HG03378 (cell line): ENCODE data around the gene BCAS3.
A peak's percentile ranks its signal among the peaks of the same experiment; 100 is the strongest.

ENCODE experiments used
- ATAC-seq: cut with Tn5 transposase; IDR thresholded peaks from one replicate; pipeline ENCODE4 v1.9.1; 2021; ENCODE audit warnings: mild to moderate bottlenecking, moderate library complexity; ENCODE audit not compliant: unreplicated experiment

The BCAS3 gene

DNA sequence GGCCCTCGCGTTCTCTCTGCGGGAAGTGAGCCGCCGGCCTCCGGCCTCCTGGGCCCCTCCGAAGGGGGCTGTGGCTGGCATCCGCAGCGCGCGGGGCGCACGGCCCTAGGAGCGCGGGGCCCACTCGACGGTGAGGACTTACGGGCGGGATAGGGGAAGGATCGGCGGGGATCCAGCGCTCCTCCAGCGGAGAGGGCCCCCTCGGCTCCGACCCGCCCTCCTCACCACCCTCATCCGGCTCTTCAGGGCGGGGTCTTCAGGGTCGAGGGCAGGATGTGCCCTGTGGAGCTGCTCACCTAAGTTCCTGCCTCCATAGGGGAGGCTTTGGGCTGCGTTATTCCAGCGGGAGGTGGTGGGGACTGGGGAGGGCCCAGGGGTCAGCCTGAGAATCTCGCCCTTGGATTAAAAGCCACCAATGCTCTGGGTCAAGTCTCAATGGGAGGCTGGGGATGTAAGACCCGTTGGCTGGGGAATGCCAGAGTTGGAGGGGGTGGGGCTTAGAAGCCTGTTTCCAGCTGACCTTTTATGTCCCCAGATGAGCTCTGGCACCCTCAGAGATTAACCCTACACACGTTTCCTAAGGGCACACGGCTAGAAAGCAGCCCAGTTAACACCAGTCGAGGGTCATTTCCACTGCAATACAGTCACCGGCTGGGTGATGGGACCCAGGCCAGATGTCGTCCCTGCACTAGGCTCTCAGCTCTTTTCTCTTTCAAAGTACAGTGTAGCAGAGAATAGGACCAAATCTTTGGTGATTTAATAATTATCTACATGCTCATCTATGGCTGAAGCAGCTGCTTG, 735.4 kb downstream of the BCAS3 start:
- peak; percentile 2 for ATAC-seq

DNA sequence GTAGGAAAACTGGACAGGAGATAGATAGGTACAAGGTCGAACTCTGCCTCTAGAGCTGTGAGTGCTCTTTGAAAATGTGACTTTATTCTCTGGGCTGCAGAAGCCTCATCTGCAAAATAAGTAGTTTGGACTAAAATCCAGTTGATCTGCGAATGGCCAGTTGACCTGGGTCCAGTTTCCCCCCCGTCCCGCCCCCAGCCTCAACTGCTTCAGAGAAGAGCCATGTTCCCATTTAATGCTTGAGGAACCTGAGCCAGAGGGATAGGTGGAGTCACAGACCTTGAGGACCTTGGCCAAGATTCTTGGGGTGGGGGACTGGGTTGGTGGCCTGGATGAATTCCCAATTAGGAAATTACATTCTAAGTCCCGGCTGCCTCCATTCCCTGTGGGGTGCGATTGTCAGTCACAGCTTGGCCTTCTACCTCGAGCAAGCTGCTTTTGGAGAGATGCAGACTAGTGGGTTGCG, 736.0 kb downstream of the BCAS3 start:
- no peak for ATAC-seq

DNA sequence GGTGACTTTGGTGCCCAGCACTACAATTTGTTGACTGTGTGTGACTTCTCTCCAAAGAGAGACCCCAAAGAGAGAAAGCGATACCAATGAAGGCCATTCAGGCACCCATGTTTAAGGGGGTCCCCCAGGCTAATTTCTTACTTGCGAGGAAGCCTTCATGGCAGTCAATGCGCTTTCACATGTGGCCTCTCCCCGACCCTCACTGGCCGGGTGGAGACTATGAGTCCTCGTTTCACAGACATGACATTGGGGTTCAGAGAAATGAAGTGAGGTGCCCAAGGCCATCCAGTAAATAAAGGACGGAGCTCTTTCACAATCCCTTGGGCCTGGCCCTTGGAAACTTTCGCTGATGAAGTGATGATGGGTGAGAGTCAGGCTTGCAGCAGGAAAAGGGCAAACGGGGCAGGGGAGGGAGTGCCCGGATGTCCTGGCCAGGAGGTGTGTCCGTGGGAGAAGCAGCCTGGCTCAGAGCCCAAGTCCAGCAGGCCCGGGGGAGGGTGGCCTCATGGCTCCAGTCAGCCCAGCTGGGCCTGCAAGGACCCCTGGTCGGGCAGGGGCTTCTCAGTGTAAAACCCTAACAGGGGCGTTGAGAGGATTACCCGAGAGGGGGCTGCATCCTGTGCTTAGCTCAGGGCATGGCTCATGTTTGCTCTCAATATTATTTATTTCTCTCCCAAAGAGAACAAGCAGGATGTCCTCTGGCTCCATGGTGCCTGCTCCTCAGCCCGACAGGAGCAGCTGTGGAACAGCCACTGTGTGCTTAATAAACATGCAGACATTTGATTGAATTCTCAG, 736.7 kb downstream of the BCAS3 start:
- no peak for ATAC-seq

DNA sequence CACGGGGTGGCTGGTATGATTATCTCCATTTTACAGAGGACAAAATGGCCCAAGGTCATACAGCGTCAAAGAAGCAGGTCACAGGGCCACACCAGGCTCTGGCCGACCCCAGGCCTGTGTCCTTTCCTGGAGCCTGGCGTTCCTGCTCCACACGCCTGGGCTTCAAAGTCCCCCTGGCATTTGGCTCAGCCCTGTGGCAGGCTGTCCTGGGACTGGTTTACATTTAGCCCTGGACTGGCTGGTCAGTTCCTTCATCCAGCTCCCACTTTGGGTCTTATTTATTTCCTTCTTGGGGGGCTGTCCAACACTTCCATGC, 737.2 kb downstream of the BCAS3 start:
- ATAC-seq = no peak

DNA sequence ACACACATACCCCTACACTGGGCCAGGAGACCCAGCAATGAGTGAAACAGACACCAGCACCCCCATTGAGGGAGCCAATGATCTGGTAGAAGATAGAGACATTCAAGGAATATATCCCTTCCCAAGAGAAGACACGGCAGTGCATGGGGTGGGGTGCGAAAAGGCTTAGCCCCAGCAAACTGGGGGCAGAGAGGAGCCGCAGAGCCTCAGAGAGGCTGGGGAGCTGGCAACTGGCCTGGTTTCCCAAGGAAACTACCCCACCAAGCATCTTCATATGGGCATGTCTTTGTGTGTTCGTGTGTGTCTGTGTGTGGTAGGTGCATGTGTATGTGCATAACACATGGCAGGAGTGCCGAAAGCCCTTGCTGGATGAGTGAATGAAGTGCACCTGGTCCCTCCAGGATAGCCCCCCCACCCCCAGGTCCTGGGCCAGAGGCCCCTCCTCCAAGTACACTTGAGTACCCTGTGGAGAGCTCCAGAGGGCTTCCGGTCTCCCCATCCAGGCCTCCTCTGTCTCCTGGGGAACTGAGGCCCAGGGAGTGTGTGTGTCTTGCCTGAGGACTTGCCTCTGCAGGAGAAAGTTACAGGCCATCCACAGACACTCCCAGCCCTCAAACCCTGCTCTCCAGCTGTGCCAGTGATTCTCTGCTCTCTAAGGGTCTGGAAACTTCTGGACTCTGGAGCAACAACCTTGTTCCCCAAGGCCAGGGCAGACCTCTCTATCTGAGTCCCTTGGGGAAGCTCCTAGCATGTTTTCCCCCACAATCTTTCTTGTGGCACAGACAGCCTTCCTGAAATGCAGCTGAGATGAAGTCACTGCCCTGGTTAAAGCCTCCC, 737.9 kb downstream of the BCAS3 start:
- no peak for ATAC-seq

DNA sequence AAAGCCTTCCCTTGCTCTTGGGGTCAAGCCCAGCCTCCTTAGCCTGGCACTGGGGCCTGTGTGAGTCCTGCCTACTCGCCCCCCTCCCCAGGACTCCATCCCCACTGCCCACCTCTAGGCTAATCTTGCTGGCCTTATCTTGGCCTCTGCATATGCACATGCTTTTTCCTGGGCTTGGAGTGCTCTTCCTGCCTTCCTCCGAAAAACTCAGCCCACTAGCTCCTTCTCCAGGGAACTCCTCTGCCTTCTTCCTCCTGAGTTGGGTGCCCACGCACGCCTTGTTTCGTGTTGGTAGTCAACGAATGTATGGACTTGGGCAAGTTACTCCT, 738.5 kb downstream of the BCAS3 start:
- ATAC-seq = no peak

DNA sequence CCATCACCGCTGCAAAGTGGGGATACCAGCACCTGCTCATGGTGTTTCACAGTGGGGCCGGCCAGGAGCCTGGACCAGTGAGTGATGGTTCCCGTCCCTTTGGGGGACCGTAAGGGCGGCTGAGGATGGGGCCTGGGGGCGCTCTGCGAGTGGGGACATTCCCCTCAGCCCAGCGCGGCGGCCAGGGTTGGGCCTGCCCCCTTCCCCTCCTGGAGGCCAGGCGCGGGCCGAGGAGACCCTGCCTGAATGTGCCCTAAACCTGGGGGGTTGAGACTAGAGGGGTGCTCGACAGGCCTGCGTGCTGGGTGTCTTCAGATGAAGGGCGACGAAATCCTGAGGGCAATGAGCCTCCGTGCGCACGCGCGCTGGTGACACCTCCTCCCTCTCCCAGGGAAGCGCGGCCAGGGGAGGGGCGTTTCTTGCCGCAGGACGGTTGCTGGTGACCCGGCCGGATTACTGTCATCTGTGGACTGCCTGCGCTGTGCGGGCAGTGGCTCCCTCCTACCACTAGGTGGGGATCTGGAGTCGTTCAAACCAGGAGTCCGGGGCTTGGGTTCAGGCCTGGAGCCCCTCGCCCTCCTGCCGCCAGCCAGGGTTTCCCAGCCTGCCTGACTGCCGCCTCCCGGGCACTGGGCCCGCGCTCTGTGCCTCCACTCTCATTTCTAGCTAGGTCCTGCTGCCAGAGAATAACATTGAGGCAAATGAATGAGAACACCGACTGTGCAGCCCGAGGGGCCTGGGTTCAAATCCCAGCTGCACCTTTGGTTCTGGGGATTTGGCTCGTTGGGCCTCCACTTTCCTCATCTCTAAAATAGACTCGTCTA, 739.1 kb downstream of the BCAS3 start:
- no peak for ATAC-seq

DNA sequence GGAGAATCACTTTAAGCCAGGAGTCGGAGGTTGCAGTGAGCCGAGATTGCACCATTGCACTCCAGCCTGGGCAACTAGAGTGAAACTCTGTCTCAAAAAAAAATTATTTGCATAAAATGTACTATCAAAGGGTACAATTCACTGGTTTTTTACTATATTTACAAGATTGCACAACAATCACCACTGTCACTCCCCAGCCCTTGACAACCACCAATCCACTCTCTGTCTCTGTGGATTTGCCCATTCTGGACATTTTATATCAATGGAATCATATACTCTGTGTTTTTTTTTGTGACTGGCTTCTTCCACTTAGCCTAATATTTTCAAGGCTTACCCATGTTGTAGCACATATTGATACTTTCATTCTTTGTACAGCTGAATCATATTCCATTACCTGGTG, 740.8 kb downstream of the BCAS3 start:
- no peak for ATAC-seq

DNA sequence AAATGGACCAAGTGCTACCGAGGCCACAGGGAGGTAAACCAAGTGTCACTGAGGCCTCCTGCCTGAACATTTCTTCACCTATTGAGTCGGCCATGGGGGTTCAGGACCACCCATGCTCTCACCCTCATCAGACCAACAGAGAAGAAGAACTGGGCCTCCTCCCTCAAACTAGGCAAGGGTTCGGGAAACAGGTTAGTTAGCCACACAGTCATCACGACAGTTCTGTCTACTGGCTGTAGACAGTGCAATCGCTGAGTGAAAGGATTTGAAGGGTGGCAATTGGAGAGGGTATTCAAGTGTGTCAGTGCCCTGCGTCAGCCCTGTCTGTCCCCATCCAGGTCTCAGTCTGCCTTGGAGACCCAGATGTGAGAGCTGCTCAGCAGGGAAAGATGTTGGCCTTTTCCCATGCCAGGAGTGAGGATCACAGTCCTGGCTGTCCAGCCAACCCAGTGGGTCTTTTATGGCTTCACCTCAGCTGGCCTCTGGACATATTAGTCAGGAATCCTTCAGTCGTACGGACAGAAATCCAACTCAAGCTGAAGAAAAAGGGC, 741.9 kb downstream of the BCAS3 start:
- no peak for ATAC-seq

DNA sequence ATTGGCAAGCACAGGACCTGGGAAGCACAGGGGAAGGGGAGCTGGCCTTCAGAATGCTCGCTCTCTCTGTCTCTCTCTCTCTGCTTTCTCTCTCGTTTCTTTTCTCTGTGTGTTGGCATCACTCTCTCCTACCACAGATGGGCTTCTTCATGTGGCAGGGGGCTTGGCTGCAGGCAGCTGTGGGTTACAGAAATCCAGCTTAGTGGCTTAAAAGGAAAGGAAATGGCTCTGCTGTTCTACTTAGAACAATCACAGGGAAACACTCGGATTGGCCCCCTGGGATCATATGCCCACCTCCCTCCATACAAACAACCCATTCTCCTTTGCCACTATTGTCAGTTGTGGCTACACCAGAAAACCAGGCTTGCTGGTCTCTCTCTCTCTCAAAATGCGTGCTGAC, 742.4 kb downstream of the BCAS3 start:
- ATAC-seq = no peak

DNA sequence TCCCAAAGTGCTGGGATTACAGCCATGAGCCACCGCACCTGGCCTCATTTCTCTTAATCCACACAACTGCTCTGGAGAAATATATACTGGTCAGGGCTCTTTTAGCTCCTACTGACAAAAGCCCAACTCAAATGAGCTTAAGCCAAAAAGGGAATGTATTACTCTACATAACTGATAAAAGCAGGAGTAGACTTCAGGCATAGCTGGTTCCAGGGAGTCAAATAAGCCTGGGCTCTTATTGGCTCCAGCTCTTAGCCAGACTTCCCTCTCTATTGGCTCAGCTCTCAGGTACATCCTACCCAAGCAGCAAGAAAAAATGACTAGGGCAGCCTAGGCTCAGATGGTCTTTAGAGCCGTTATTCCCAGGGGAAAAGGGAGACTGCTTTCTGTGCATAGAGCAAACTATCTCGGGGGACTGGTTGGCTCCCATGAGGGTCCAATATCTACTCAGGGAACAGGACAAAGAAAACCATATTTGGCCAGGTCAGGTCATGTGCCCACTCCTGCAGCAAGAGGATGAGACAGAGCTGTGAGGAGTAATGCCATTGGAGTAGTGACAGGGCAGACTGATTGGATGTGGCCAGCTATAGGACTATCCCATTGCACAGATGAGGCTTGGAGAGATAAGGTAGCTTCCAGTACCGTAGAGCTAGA, 743.2 kb downstream of the BCAS3 start:
- ATAC-seq = no peak

DNA sequence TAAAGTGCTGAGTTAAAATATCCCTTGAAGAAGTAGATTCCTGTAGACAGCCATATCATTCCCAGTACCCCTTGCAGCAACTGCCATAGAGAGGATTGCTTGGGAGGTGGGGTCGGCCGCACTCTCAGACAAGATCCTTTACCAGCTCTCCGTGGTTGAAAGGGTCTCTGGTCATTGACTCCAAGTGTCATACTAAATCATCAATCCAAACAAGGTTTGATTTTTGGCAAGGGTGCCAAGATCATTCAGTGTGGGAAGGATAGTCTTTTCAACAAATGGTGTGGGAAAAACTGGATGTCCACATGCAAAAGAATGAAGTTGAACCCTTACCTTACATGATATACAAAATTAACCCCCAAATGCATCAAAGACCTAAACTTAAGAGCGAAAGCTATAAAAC, 743.8 kb downstream of the BCAS3 start:
- no peak for ATAC-seq

DNA sequence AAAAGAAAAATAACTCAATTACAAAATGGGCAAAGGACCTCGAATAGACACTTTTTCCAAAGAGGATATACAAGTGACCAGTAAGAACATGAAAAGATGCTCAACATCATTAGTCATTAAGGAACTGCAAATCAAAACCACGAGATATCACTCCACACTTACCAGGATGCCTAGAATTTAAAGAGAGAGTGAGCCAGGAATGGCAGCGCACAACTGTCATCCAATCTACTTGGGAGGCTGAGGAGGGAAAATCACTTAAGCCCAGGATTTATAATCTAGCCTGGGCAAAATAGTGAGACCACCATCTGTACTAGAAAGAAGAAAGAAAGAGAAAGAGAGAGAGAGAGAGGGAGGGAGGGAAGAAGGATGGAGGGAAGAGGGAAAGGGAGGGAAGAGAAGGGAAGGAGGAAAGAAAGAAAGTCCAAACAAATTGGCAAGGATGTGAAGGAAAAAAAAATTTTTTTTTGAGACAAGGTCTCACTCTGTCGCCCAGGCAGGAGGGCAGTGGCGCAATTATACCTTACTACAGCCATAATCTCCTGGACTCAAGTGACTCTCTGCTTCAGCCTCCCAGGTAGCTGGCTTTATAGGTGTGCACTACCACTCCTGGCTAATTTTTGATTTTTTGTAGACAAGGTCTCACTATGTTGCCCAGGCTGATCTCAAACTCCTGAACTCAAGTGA, 744.6 kb downstream of the BCAS3 start:
- no peak for ATAC-seq

DNA sequence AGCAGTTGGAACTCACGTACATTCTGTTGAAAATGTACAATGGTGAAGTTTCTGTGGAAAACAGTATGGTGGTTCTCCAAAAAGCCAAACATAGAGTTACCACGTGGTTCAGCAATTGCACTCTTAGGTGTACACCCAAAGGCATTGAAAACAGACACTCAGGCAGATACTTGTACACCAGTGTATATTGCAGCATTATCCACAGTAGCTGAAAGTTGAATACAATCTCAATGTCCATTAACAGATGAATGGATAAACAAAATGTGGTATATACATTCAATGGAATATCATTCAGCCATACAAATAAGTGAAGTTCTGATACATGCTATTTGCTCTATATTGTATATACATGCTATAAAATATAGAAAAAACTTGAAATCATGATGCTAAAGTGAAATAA, 745.2 kb downstream of the BCAS3 start:
- ATAC-seq = no peak

DNA sequence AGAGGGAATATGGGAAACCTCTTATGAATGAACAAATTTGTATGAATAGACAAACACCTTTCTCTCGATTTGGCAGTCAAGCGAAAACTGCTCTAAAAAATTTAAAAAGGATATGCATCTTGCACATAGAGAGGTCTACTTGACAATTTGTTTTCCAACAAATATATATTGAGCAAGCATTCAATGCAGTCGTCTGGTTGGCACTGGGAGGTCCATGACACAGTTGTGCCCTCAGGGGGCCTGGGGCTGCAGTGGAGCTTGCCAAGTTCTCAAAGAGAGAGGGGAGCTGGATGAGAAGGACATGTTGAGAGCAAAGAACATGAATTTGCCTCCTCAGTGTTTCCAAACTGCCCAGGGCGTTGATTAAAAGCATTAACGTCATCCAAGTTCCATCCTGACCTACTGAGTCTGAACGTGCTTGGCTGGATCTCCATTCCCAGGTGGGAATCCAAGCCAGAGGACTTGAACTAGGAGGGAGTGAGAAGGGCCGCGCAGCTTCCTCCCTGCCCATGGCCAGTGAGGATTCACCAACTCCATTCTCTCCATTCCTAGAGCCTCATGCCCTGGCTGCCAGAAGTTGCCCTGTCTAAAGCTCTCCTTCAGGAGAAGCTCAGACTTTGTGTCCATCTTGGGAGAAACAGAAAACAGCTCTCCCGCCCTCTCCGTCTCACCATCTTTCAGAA, 746.5 kb downstream of the BCAS3 start:
- ATAC-seq = no peak

DNA sequence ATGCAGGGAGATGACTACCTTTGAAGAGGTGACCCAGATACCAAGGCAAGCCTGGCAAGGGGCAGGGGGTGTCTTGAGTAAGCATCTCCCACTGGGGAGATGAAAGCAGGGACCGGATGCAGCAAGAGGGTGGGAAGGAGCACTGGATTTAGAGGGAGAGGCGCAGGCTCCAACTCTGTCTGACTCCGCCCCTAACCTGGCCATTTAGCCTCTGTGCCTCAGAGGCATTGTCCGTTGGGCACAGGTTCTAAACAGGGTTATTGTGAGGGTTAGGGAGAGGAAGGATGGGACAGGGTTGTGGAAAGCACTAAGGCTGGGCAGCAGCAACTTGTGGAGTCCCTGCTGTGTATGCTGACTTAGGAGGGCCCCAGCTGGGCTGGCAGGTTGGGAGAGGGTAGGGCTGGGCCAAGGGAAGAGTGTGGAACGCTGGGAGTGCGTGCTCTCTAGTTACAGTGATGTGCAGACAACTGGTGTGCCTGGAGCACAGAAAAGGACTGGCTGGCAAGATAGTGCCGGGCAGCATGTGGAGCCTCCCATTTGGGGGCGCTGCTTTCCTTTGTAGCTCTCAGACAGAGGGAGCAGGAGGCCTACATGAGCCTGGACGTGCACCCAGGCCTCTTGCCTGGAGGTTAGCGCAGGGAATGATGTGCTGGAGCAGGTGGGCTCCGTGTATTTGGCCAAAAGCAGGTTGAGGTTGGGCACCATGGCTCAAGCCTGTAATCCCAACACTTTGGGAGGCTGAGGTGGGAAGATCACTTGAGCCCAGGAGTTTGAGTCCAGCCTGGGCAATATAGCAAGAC, 748.2 kb downstream of the BCAS3 start:
- no peak for ATAC-seq

DNA sequence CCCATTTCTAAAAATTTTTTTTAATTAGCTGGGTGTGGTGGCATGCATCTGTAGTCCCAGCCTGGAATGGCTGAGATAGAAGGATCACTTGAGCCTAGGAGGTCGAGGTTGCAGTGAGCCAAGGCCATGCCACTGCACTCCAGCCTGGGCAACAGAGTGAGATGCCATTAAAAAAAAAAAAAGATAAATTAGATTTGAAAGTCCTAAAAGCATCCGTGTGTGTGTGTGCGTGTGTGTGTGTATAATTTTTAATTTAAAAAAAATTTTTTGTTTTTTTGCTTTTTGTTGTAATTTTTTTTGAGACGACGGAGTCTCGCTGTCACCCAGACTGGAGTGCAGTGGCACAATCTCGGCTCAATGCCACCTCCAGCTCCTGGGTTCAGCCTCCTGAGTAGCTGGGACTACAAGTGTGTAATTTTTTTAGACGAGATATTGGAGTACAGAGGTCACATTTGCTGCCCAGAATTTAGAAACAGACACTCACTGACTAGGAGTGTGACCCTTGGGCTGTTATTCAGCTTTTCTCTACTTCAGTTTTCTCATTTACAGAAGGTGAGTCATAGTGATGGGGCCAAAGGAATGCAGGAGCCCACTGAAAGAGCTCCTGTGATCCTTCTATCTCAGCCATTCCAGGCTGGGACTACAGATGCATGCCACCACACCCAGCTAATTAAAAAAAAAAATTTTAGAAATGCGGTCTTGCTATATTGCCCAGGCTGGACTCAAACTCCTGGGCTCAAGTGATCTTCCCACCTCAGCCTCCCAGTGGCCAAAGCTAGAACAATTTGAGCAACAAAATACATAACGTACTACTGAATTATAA, 749.0 kb downstream of the BCAS3 start:
- no peak for ATAC-seq
